ENCODE data around the gene CRTC1.

DNA sequence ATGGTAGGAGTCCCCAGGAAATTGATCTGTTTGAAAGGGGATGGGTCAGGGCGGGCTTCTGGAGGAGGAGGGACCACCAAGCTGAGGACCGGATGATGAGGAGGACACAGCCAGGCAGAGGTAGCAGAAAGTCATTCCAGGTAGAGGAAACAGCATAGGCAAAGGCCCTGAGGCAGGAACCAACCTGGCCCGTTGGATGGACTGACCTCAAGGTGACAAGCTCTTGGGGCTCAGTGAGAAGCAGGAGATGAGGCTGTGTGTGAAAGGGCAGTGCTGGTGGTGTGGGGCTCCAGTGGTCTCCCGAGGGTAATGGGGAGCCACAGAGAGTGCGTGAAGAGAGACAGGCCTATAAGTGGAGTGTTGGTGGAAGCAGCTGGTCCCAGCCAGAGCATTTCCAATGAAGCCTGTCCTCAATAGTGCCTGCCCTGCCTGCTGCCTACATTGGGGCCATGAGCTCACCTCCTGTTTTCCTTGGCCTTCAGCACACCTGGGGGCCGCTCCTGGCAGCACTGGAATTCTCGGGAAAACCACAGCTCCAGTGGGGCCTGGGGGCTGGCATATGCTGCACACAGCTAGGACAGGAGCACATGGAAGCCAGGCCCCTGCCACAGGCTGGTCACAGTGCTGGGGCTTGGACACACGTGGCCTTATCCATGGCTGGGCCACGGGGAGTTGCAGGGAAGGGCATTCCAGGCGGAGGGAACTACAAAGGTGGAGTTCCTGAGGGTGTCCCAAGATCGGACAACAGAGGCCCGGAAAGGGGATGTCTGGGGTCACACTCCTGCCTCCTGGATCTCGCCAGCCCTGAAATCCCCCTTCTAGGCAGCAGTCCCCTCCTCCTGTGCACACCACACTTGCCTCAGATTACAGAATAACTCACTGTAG is 109.9 kb downstream of the CRTC1 start:
- TF ChIP-seq GATA3 (IDR thresholded peaks at IDR 0.05; ENCODE audit: low read depth, low read length) (no peak), GATA2 (IDR thresholded peaks at IDR 0.05; ENCODE audit: low read depth, low read length) (no peak)
